ENCODE results near the gene KCNN2. TPM values are rescaled to one million over a fixed set of nuclear protein-coding genes. Genes with fewer than 3 reads are reported as not detected.
"Not testable (repeated sequence)": the region's sequence is repeated elsewhere in the genome, so short reads cannot be mapped to it uniquely, and the experiment has no call there.

KCNN2 gene
- total RNA-seq, 2 experiments from 2014 or later, result not detected

DNA sequence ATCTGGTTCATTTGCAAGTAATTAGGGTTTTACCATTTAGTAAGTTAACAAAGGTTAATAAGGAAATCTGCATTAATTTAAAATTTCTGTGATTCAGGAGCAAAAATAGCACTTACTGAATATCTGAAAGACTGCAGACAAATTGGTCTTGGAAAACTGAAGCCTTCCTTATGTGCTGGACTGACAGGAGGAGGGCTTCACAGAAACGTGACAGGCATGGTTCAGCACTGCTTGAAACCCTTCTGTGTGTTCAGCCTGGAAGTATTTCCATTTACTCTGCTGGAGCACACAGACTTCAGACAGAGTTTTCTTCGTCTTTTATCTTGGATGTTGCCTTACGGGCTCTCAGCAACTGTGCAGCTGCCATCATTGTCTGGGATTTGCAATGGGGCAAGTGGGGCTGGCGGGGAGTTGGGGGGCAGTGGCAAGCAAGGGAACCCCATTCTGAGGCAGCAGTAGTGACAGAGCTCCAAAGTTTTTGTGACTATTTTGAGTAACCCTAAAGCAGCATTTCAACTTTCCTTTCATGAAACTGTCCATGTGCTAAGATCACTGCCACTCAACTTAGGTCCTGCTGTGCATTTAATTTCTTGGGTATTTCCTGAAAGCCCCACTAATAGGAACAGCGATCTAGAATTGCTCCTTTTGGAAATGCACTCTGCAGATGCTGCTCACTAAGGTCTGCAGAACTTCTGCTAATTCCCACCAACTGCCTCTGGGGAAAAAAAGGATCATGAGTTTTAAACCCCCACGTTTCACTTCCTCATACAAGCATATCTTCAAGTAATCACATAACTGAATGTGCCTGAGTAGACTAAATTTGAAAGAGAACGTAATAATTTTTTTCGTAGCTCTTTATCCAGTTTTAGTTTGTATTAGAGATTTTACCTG lies 56.6 kb downstream of the KCNN2 start:
- Mint-ChIP-seq H3K36me3 (no peaks in the 10 kb centered on the region), H3K27me3 (no peaks in the 10 kb centered on the region), H3K4me1 (no peaks in the 10 kb centered on the region), H3K9me3 (no peaks in the 10 kb centered on the region), H3K4me3 (no peak overlapping the region), H3K27ac (no peak overlapping the region)
- no peak for DNase-seq
- POLR2A ChIA-PET, result no interaction called here
- no peak for ATAC-seq (ENCODE audit: low read depth)

DNA sequence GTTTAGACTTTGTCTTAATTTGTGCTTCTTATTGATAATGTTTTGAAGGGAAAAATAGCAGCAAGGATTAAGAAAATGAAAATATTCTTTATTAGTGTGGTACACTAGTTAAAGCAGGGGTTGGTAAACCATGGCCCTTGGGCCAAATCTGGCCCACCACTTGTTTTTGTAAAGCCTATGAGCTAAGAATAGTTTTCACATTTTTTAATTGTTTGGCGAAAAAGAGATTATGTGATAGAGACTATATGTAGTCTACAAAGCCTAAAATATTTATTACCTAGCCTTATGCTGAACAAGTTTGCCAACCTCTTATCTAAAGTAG lies 57.2 kb downstream of the KCNN2 start:
- no peak for ATAC-seq (ENCODE audit: low read depth)
- DNase-seq, result no peak
- no peaks in the 10 kb centered on the region for H3K36me3 Mint-ChIP-seq
- no peak overlapping the region for H3K27ac Mint-ChIP-seq
- H3K4me1 Mint-ChIP-seq, result no peaks in the 10 kb centered on the region
- no peaks in the 10 kb centered on the region for H3K9me3 Mint-ChIP-seq
- no peak overlapping the region for H3K4me3 Mint-ChIP-seq
- POLR2A ChIA-PET, result no interaction called here
- no peaks in the 10 kb centered on the region for H3K27me3 Mint-ChIP-seq

DNA sequence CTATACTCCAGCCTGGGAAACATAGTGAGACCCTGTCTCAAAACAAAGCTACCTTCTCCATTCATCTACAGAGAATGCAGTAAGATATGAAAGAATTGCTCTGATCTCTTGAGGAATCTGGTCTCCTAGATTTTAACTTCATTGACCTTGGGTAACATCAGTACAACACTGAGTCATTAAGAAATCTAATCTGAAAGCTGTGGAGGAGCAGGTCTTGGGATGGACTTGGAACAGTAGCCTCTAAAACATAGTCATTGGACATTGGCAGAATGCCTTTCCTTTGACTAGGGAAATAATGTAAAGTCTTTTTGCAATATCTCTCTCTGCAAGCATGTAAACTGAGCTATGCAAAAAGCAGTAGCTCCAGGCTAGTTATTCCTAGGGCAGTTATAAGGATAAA lies 58.1 kb downstream of the KCNN2 start:
- DNase-seq (no peak), ATAC-seq (ENCODE audit: low read depth) (no peak)
- Mint-ChIP-seq H3K36me3 (no peaks in the 10 kb centered on the region), H3K4me3 (no peak overlapping the region), H3K27ac (no peak overlapping the region), H3K4me1 (no peaks in the 10 kb centered on the region), H3K27me3 (peaks cover 2% of the 10 kb centered on the region), H3K9me3 (no peaks in the 10 kb centered on the region)
- POLR2A ChIA-PET, result no interaction called here

DNA sequence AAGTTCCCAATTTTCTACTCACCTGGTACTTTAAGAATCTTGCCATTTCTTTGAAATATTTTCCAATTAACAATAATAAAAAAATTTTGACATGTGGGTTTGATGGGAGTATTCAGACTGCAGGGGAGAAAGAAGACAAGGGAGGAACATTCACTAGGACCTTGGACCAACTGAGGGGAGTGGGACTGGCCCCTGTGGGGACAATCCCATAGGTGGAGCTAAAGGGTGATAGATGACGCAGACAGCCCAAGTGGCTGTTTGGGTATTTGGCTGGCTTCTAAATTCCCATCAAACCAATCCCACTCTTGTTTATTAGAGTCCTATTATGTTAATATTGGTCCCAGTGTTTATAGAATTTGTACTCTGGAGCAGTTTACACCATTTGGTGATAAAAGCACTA lies 65.3 kb downstream of the KCNN2 start:
- no peaks in the 10 kb centered on the region for H3K36me3 Mint-ChIP-seq
- no peak overlapping the region for H3K4me3 Mint-ChIP-seq
- peaks cover 2% of the 10 kb centered on the region for H3K27me3 Mint-ChIP-seq
- no peaks in the 10 kb centered on the region for H3K9me3 Mint-ChIP-seq
- ATAC-seq (ENCODE audit: low read depth), result no peak
- H3K27ac Mint-ChIP-seq, result no peak overlapping the region
- no peaks in the 10 kb centered on the region for H3K4me1 Mint-ChIP-seq
- POLR2A ChIA-PET, result no interaction called here
- DNase-seq, result no peak

DNA sequence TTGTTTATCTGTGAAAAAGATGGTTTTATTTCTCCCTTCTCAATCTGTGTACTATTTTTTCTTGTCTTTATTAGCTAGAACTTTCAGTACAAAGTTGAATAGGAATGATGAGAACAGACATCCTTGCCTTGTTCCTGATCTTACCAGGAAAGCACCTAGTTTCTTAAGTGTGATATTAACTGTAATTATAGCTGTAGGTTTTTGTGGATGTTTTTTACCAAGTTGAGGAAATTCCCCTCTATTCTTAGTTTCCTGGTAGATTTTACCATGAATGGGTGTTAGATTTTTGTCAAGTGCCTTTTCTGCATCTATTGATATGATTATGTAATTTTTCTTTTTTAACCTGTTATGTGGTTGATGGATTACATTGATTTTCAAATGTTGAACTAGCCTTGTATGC lies 68.7 kb downstream of the KCNN2 start:
- Mint-ChIP-seq H3K27me3 (no peaks in the 10 kb centered on the region), H3K4me1 (no peaks in the 10 kb centered on the region), H3K4me3 (no peak overlapping the region), H3K27ac (no peak overlapping the region), H3K36me3 (no peaks in the 10 kb centered on the region), H3K9me3 (no peaks in the 10 kb centered on the region)
- DNase-seq, result no peak
- POLR2A ChIA-PET, result no interaction called here
- no peak for ATAC-seq (ENCODE audit: low read depth)

DNA sequence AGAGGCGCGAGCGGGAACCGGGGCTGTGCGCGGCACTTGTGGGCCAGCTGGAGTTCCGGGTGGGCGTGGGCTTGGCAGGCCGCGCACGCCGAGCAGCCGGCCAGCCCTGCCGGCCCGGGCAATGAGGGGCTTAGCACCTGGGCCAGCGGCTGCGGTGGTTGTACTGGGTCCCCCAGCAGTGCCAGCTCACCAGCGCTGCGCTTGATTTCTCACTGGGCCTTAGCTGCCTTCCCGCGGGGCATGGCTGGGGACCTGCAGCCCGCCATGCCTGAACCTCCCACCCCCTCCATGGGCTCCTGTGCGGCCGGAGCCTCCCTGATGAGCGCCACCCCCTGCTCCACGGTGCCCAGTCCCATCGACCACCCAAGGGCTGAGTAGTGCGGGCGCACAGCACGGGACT lies 70.8 kb downstream of the KCNN2 start:
- H3K9me3 Mint-ChIP-seq; ATAC-seq (ENCODE audit: low read depth); H3K36me3 Mint-ChIP-seq; H3K27me3 Mint-ChIP-seq; H3K27ac Mint-ChIP-seq; POLR2A ChIA-PET; DNase-seq; H3K4me3 Mint-ChIP-seq; H3K4me1 Mint-ChIP-seq: not testable (repeated sequence)

DNA sequence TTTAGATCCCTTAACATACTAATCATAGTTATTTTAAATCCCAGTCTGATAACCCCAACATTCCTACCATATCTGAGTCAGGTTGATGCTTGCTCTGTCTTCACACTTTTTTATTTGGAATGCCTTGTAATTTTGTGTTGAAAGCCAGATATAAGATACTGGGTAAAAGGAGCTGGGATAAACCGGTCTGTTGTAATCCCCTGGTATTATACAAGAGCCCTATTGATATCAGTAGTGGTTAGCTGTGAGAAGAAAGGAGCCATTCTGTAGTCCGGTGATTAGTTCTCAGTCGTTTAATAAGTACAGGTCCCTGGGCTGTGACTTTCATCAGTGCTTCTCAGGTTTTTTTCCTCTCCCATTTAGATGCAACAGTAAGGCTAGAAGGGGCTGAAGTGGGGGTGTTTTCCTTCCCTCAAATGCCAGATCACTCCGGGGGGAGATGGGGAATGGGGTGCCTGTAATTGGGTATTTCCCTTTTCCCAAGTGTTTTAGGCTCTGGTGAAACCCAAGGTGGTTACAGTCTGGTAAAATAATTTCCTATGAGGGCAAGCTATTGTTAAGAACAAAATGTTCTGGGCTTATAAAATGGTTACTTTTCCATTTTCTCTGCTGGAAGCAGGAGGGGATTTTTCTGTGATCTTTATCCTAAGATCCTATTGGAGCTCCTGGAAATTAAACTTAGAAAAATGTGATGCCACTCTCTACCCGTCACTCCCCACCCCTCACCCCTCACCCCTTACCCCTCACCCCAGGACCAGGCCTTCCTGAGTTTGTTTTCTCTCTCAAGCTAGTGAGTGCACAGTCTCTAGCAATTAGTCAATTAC lies 72.7 kb downstream of the KCNN2 start:
- no peak overlapping the region for H3K4me3 Mint-ChIP-seq
- no peaks in the 10 kb centered on the region for H3K9me3 Mint-ChIP-seq
- no peaks in the 10 kb centered on the region for H3K4me1 Mint-ChIP-seq
- POLR2A ChIA-PET, result no interaction called here
- DNase-seq, result no peak
- H3K36me3 Mint-ChIP-seq, result no peaks in the 10 kb centered on the region
- H3K27ac Mint-ChIP-seq, result no peak overlapping the region
- no peak for ATAC-seq (ENCODE audit: low read depth)
- H3K27me3 Mint-ChIP-seq, result no peaks in the 10 kb centered on the region

DNA sequence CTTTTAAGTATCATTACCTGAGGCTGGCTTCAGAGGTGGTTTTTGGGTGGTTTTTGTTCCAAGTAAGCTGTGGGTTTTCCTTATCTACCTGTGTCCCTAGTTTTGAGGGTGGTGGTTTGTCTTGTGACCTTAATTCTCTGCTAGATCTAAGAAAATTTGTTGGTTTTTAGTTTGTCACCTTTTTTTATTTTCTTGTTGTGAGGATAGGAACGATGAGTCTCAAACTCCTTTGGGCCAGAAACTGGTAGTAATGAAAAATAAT lies 73.3 kb downstream of the KCNN2 start:
- Mint-ChIP-seq H3K27me3 (peaks cover 1% of the 10 kb centered on the region), H3K27ac (no peak overlapping the region), H3K36me3 (no peaks in the 10 kb centered on the region), H3K4me3 (no peak overlapping the region), H3K9me3 (no peaks in the 10 kb centered on the region), H3K4me1 (no peaks in the 10 kb centered on the region)
- DNase-seq, result no peak
- ATAC-seq (ENCODE audit: low read depth), result no peak
- POLR2A ChIA-PET, result no interaction called here

DNA sequence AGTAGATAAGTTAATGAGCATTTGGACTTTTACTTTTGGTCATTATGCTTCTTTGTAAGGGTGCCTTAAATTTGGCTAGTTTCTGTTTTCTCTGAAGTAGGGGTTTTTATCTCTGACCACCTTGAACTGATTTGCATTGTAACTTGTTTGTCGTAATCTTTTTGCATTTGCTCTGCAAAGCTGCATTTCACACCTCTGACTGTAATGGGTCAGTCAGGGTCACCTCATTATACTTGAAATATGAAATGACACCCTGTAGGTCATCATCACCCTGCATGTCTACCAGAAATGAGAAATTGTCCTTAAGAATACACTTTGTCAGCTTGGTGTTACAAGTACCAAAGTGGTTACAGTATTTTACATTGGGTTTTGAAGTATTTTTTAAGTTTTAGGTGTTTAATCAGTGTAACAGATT lies 74.0 kb downstream of the KCNN2 start:
- POLR2A ChIA-PET, result no interaction called here
- no peak for ATAC-seq (ENCODE audit: low read depth)

DNA sequence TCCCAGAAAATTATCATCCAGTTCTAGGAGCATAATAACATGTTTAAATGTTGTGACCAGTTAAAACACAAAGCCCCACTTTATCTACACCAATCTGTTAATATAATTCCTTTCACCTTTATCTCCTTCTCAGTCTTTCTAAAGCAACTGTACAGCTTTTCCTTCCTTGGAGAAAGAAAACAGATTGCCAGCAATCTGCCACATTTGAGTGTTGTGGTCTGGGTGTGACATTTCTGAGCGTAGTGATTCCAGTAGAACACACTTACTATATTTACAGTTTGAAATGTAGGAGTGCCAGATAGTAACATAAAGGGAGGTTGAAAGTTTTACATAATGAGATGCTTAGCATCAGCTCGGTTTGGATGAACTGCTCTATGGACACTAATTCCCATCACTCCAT lies 76.1 kb downstream of the KCNN2 start:
- no peaks in the 10 kb centered on the region for H3K36me3 Mint-ChIP-seq
- H3K27ac Mint-ChIP-seq, result no peak overlapping the region
- H3K27me3 Mint-ChIP-seq, result peaks cover 1% of the 10 kb centered on the region
- no peak for ATAC-seq (ENCODE audit: low read depth)
- no peaks in the 10 kb centered on the region for H3K4me1 Mint-ChIP-seq
- DNase-seq, result no peak
- POLR2A ChIA-PET, result no interaction called here
- no peaks in the 10 kb centered on the region for H3K9me3 Mint-ChIP-seq
- no peak overlapping the region for H3K4me3 Mint-ChIP-seq

More for the DNA sequence above, 74.0 kb downstream of the KCNN2 start:
- H3K27me3 Mint-ChIP-seq, result peaks cover 1% of the 10 kb centered on the region
- no peaks in the 10 kb centered on the region for H3K36me3 Mint-ChIP-seq
- no peak overlapping the region for H3K4me3 Mint-ChIP-seq
- no peak overlapping the region for H3K27ac Mint-ChIP-seq
- H3K9me3 Mint-ChIP-seq, result no peaks in the 10 kb centered on the region
- H3K4me1 Mint-ChIP-seq, result no peaks in the 10 kb centered on the region
- no peak for DNase-seq

DNA sequence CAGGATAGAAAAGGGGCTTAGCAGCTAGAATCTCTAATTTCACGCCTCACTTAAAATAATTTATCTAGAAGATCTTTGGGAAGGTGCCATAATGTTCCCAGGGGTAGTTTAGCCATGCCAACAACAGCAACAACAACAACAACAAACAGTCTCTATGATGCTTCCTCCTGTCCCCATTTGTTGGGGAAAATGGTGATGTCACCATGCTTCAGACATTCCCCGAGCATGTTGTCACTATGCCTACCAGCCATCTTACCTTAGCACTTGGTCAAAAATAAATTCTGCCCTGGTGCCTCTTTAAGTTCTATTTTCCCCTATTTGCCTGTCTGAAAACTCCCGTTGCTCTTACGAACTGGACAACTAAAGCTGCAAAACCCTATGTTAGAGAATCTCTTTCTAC lies 76.6 kb downstream of the KCNN2 start:
- Mint-ChIP-seq H3K27ac (no peak overlapping the region), H3K36me3 (no peaks in the 10 kb centered on the region), H3K9me3 (no peaks in the 10 kb centered on the region), H3K27me3 (peaks cover 1% of the 10 kb centered on the region), H3K4me1 (no peaks in the 10 kb centered on the region), H3K4me3 (no peak overlapping the region)
- POLR2A ChIA-PET, result no interaction called here
- no peak for DNase-seq
- ATAC-seq (ENCODE audit: low read depth), result no peak

DNA sequence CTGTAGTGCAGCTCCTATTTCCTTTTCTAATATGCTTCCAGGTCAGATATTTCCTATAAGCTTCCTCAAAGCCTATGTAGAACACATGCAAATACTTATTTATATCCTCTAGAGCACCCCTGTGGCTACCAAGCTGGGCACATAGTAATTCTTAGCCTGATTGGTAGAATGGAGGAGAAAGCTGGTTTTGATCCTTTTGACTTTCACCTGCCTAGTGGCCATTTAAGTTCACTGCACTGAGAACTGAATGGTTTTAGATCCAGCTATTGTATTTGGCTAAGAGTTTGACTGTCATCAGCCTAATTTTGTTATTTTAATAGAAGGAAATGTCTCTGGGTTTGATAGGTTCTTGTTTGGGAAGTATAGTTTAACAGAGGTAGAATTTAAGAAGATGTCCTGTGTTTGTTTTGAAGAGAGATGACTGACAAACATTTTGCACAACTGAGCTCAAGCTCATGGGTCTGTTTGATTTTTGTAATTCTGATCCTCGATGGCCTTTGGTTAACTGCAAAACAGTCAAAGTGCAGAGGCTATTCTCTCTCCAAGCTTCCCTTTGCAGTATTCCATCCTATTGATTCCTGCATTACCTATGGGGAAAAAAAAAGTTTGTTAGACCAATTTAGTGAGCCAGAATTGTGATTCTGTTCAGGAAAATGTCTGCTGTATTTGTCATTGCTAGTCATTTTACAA lies 85.4 kb downstream of the KCNN2 start:
- H3K4me1 Mint-ChIP-seq, result no peaks in the 10 kb centered on the region
- no peak overlapping the region for H3K4me3 Mint-ChIP-seq
- H3K27ac Mint-ChIP-seq, result no peak overlapping the region
- ATAC-seq (ENCODE audit: low read depth) (no peak), DNase-seq (no peak)
- H3K27me3 Mint-ChIP-seq, result peaks cover 2% of the 10 kb centered on the region
- no peaks in the 10 kb centered on the region for H3K36me3 Mint-ChIP-seq
- H3K9me3 Mint-ChIP-seq, result no peaks in the 10 kb centered on the region
- POLR2A ChIA-PET, result no interaction called here

DNA sequence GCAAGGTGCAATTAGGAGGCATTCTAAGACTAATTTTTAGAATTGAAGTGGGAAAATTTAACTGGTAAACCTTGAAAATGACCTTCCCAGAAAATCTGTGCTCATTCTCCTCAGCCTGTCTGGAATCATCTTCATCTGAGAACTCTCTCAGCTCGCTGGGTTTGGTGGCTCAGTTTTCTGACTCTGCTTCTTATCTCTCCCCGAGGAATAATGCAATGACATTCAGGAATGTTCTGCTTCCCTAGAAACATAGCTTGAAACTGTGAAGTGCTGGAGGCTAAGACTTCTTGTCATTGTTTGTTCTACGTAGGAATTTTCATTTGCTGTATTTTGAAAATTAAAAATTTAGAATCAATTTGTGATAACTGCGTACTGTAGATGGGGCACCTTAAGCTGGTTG lies 86.6 kb downstream of the KCNN2 start:
- no peaks in the 10 kb centered on the region for H3K4me1 Mint-ChIP-seq
- ATAC-seq (ENCODE audit: low read depth), result no peak

DNA sequence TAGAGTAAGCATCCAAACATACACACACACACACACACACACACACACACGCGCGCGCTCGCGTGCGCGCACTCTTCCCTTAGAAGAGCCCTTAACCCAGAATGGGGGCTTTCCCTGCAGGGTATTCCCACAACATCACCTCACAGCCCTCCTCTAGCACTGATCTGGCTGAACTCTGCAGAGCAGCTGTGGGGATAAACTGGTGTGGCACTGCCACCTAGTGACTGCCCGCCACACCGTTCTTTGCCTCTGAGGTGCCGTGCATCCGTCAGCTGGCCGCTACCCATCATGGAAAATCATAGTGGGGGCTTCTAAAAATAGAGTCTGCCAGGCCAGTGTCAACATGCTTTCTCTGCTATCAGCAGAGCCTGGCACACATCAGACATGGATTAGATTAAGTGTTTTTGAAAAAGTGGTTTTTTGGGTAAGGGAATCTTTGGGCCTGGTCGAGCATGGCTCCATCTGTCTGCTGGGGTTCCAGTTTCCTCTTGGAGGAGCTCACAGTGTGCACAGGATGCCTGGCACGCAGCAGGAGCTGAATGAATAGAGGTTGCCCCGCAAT lies 88.1 kb downstream of the KCNN2 start:
- peak; percentile 44 for DNase-seq
- Mint-ChIP-seq H3K9me3 (no peaks in the 10 kb centered on the region), H3K4me3 (no peak overlapping the region), H3K36me3 (no peaks in the 10 kb centered on the region), H3K27ac (no peak overlapping the region), H3K27me3 (peaks cover 2% of the 10 kb centered on the region), H3K4me1 (no peaks in the 10 kb centered on the region)
- ATAC-seq (ENCODE audit: low read depth), result peak; percentile 81
- POLR2A ChIA-PET, result no interaction called here

More for the DNA sequence above, 86.6 kb downstream of the KCNN2 start:
- H3K27me3 Mint-ChIP-seq, result peaks cover 2% of the 10 kb centered on the region
- no peak for DNase-seq
- POLR2A ChIA-PET, result no interaction called here
- no peaks in the 10 kb centered on the region for H3K9me3 Mint-ChIP-seq
- no peaks in the 10 kb centered on the region for H3K36me3 Mint-ChIP-seq
- H3K27ac Mint-ChIP-seq, result no peak overlapping the region
- H3K4me3 Mint-ChIP-seq, result no peak overlapping the region

Measured in activated naive CD8-positive, alpha-beta T cell treated with anti-CD3 and anti-CD28 coated beads, Interleukin-2, amount 10 ng/mL, durations not matched to agents 7 days and 5 days (primary cell).